NCI-H1436 treated with DMSO at 0.1 percent for 48 hours (cell line): ENCODE data around the gene CD180.
A peak's percentile ranks its signal among the peaks of the same experiment; 100 is the strongest.

ENCODE experiments used
- DNase-seq: peaks from one replicate; lab custom pipeline; 2025; lab: John Stamatoyannopoulos, UW

CD180 gene

DNA sequence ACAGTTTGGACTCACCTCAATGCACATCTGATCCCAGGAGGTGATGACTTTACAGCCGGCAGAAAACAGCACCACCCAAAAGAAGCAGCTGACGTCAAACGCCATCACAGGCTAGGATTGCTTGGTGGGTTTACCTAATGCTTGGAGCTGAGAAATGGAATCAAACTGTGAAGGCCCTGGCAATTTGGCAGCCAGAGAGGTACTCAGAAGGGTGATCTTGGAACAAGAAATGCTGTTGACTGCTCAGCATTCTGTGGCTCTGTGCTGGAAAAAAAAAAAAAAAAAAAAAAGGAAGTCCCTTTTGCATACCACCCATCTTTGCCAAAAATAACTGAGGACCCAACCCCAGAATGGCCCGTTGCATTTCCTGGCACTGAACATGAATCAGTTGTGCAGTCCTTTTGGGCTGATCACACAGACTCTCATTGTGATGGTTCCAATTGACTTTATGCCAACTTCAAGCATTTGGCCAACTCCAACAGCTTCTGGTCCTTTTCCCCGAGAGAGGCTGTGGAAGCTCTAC lies at the start of gene CD180:
Gene CD180, minus strand, starts transcription at position 263 of the 523 bp plus-strand sequence. Its CDS starts 158 bp downstream, at position 105.
- no peak for DNase-seq

- peak; percentile 29 for DNase-seq
These were observed 49.5 kb upstream of the CD180 start for GRCh38 chr5:67246108-67246507.

GRCh38 chr5:67245259-67245846 lies 48.8 kb upstream of the CD180 start:
- no peak for DNase-seq

- no peak for DNase-seq
These were observed 47.8 kb upstream of the CD180 start for GRCh38 chr5:67244345-67244793.

- no peak for DNase-seq
These were observed 47.3 kb upstream of the CD180 start for GRCh38 chr5:67243944-67244343.

DNA sequence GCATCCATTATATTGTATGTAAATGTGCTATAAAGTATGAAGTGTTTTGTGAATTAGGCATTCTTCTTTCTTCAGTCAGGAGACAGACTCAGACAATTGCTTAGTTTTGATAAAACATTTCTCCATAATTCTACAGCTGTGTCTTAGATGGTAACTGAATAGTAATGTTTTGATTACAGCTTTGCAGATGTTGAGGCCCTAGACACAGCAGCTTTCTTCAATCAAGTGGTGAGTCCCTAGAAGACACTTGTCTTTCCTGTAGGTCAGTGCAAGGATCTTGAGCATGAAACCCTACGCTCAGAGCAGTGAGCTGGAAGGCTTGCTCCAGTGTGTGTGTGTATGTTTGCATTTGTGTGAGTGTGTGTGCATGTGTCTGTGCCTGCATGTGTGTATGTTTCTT lies 46.8 kb upstream of the CD180 start:
- no peak for DNase-seq

DNA sequence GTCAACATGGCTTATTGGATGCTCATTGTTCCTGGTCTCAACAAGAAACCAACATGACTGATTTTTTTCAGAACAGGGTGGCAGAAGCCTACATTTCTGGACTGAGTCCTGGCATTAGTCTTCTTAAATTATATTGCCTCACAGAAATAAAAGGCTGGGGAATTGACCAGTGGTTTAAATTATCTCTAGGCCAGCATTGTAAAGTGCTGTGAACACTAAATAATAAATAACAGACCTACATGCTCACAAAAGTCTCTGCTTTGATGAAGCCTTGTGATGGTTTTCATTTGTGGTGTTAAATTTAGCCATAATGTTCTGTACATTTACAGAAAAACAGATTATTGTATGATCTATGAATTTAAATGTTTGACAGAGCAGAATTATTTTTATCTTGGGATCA lies 44.7 kb upstream of the CD180 start:
- no peak for DNase-seq

GRCh38 chr5:67240846-67241245 lies 44.2 kb upstream of the CD180 start:
- no peak for DNase-seq

GRCh38 chr5:67240065-67240464 lies 43.5 kb upstream of the CD180 start:
- DNase-seq: no peak

GRCh38 chr5:67238191-67238590 lies 41.6 kb upstream of the CD180 start:
- DNase-seq: no peak

- no peak for DNase-seq
These were observed 39.0 kb upstream of the CD180 start for GRCh38 chr5:67235399-67236110.

GRCh38 chr5:67234671-67235176 lies 38.1 kb upstream of the CD180 start:
- DNase-seq: no peak

- no peak for DNase-seq
These were observed 36.5 kb upstream of the CD180 start for GRCh38 chr5:67233075-67233474.

- no peak for DNase-seq
These were observed 26.6 kb upstream of the CD180 start for GRCh38 chr5:67223211-67223610.

- no peak for DNase-seq
These were observed 25.8 kb upstream of the CD180 start for GRCh38 chr5:67222243-67223025.

DNA sequence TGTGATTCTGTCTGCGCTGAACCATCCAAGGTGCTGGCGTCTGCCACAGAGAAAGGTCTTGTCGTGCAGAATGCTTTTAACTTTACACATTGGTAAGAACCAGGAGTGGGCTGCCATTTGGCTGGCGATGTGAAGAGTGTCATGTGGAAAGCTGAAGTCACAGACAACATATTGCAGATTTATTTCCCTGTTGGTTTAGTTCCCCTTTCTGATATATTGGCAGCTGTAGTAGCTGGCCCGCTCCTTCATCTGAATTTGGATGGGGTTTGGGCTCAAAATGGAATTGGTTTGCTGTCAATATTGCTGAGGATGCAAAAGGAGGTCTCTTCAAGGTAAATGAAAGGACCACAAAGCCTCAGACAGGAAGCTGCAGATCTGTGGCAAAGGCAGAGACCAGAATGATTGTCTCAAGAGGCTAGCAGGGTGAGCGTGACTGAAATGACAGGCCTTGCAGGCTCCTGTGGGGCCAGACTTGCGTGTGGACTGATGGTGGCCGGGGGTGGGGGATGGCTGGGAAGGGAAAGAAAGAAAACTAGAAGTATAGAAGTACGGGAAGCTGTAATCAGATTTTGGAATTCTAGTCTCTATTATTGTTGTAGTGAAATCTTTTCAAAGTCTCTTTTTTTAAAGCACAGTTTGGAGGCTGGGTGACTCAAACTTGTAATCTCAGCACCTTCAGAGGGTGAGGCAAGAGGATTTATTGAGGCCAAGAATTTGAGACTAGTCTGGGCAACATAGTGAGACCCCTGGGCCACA lies 25.1 kb upstream of the CD180 start:
- no peak for DNase-seq

DNA sequence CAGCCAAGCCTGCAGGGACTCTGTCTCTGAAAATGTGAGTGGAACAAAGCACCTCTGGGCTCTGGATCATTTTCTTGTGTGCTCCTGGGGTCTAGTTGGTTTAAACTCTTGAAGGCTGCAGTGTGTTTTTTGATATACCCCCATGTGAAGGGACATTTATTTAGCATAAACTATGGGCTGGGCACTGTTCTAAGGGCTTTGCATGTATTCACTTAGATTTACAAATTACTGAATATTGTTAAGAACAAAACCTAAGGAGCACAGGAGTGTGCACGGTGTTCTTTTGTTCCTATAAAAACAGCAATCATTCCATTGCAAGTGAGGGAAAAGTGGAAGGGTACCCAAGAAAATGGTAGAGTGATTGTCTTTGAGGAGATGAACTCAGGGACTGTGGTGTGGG lies 20.0 kb upstream of the CD180 start:
- DNase-seq: no peak

DNA sequence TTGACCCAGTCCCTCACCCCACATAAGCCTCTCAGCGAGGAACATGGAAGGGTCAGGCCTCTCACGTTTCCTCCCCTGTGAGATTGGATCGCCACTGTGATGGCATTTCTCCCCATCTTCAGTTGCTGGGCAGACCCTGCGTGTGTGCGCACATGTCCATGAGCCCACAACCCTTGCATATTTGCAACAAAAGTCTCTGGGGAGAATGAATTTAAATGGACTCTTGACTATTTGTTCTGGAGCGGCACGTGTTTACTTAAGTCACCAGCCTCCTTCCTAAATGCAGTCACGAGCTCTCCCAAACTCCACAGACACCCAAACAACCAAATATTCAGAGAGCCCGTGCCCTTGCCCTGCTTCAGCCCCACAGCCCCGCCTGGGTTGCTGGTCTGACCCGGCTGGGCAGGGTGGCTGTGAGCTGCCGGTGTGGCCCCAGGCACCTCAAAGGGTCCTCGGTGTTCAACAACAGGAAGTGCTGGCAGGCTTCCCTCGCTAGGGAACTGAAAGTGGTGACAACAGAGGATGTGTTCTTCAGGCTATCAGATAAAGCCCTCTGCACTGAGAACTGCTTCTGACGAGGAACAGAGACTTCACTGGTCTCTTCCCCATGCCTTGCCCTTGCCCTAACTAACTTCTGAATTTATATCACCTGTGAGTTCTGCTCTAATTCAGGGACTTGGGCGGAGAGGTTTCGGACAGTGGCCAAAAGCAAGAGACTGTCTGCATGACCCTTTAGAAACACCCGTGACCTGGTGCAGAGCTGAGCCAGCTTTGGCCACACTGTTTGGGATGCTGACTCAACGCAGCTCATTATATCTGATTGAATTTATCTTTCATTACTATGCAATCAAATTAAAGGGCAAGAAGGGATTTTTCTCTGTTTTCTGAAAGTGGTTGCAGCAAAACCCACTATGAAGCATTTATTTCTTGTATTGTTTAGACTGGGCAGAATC lies 19.2 kb upstream of the CD180 start:
- DNase-seq: no peak

GRCh38 chr5:67214707-67215447 lies 18.3 kb upstream of the CD180 start:
- DNase-seq: no peak

DNA sequence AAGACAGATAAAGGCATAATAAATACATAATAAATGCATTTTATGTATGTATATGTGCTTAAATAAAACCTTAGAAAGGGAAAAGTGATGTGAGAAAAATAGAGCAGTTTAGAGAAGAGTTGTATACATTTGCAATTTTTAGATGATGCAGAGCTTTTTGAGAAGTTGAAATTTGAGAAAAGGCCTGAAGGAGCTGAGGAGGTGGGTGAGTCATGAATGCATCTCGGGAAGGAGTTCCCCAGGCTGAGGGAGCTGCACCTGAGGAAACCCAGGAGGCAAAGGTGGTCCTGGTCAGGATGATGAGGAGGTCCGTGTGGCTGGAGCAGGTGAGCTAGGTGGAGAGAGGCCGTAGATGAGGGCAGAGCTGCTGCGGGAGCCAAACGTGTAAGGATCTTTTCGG lies 17.4 kb upstream of the CD180 start:
- DNase-seq: no peak
